Non-pigmented ciliary epithelial cell (primary cell): ENCODE data around the gene CD6.
"Not testable (repeated sequence)": the region's sequence is repeated elsewhere in the genome, so short reads cannot be mapped to it uniquely, and the experiment has no call there.

ENCODE experiments used
- DNase-seq: peaks from one replicate; pipeline ENCODE4 v3.0.0-alpha.2; 2010; ENCODE audit warnings: low read depth

Gene CD6

DNA sequence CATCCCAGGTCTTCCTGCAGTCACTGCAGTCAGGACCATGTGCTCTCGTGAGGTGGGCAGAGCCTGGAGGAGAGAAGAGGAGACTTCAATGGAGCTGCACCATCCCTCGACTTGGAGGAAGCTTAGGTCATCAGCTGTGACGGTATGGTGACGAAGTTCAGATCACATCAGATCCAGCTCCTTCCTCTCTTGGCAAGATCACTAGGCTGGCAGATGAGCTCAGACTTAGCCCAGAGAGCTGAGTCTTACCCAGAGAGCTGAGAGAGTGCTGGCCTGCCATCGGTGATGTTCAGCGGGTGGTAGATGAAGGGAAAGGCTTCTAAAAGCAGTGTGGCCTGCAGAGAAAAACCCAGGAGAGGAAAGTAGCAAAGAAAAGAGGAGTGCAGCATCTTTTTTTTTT is 17.7 kb upstream of the CD6 start:
- no peak for DNase-seq

GRCh38 chr11:60954421-60954820 is 17.1 kb upstream of the CD6 start:
- no peak for DNase-seq

- DNase-seq, result no peak
These were observed 15.9 kb upstream of the CD6 start for GRCh38 chr11:60955571-60955970.

GRCh38 chr11:60957188-60957587 is 14.3 kb upstream of the CD6 start:
- DNase-seq, result no peak

- no peak for DNase-seq
These were observed 12.0 kb upstream of the CD6 start for GRCh38 chr11:60959431-60959830.

- DNase-seq, result no peak
These were observed 11.1 kb upstream of the CD6 start for GRCh38 chr11:60960405-60960804.

- DNase-seq, result no peak
These were observed 6.7 kb upstream of the CD6 start for GRCh38 chr11:60964801-60965200.

- no peak for DNase-seq
These were observed 4.6 kb upstream of the CD6 start for GRCh38 chr11:60966890-60967289.

GRCh38 chr11:60968223-60968622 is 3.3 kb upstream of the CD6 start:
- DNase-seq, result no peak

DNA sequence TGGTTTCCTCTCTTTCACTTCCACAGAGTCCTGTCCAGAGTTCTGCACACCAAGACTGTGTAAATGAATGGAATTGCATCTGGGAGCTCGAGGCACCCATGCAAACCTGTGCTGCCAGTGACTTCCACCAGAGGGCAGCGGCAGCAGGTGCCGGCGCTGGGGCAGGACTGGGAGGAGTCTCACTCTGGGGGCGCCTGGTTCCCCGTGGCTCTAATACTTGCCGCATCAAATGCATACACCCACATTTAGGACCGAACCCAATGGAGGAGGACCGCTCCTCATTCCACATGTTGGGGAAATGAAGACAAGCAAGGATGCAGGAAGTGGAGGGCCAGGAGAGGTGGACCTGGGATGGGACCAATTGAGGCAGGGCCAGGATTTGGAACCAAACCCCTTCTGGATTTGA is 1.1 kb upstream of the CD6 start:
- no peak for DNase-seq

DNA sequence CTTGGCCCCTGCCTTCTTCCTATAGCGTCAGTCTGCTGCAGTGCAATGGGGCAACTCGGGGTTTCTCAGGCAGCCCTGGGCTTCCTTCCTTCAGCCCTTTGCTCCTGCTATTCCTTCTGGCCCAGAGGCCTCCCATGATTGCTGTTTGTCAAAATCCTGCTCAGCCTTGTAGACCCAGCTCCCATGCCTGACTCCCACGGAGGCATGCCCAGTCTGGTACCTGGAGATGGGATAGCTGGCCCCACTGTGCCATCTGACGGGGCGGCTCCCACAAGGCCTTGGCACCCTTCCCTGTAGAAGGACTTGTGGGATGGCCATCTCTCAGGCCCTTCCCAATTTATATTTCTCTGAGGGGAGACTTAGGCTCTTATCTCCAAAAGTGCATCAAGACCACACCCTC is 590 bp upstream of the CD6 start:
- no peak for DNase-seq

DNA sequence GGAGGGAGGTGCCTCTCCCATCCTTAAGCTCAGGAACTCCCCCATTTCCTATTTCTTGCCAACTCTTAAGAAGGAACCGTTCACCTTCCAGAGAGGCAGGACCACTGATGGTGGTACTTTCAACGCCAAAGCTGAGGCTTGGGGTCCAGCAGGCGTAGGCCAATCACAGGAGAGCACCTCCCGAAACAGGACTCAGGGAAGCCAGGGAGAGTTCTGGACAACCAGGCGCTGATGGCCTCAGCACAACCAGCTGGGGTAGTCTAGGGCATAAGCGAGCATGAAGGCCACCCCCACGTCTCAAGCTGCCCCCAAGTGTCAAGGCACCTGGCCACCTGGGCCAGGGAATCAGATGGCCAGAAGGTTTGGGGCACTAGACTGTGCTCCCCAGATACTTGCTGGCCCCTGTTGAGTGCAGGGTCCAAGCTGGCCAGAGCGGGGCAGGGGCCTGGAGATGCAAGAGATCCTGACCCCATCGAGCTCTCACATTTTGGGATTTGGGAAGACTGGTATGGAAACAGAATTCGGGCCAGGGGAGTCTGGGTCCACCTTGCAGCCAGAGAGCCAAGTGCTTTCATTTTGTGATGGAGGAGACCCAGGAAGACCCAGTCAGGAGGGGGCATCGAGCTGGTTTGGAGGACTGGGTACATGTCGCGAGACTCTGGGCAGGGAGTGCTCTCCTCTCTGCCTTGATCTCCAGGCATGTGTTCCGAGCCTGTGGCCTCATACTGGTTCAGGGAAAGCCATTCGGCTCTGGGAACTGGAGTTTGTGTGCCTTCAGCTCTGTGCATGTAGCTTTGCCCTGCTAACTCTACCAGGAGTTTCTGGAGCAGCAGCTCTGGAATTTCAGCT is 926 bp downstream of the CD6 start:
- no peak for DNase-seq

- DNase-seq, result no peak
These were observed 2.2 kb downstream of the CD6 start for GRCh38 chr11:60973699-60974098.

- not testable (repeated sequence) for DNase-seq
These were observed 2.8 kb downstream of the CD6 start for GRCh38 chr11:60974316-60974715.

- DNase-seq, result no peak
These were observed 3.2 kb downstream of the CD6 start for GRCh38 chr11:60974726-60975125.

- no peak for DNase-seq
These were observed 5.7 kb downstream of the CD6 start for GRCh38 chr11:60977224-60977623.

DNA sequence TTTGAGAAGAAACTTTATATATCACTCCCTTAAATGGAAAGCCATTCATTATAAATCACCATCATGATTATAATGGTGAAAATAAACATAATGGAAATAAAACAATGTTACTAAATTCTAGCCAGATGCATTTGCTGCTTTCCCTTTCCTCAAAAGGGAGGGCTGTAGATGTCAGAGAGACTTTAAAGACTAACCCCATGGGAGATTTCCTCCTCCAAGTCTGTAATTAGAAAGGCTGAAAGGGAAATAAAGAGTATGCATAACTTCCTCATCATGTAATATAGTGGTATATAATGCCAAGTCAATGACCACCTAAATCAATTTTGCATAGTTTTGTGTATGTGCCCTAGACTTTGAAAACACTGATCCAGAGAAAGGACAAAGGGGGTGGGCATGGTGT is 6.4 kb downstream of the CD6 start:
- DNase-seq, result no peak

GRCh38 chr11:60978546-60979380 is 7.3 kb downstream of the CD6 start:
- DNase-seq, result no peak

- no peak for DNase-seq
These were observed 10.0 kb downstream of the CD6 start for GRCh38 chr11:60981515-60981914.

DNA sequence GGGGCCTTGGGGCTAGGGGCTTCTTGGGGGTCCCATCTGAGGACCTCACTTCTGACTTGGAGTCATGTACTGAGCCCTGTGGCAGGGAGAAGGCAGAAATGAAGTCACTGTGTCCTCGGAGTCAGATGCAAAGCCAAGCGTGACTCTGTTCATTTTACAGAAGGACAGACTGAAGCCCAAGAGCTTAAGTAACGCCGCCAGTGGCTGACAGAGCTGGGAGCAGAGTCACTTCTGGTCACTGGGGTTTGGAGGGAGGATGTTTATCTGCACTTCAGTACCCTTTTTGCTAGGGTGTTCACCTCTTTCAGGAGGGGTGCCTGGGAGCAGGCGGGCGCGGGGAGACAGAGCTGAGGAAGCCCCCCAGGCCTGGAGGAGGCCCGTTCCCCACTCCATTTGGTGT is 10.7 kb downstream of the CD6 start:
- DNase-seq, result no peak

- DNase-seq, result no peak
These were observed 12.7 kb downstream of the CD6 start for GRCh38 chr11:60984149-60984548.

- no peak for DNase-seq
These were observed 13.2 kb downstream of the CD6 start for GRCh38 chr11:60984636-60985035.

- DNase-seq, result no peak
These were observed 14.0 kb downstream of the CD6 start for GRCh38 chr11:60985501-60985900.
